AG20443 (cell line): ENCODE measurements around the gene UFSP2.

ENCODE experiments used
- DNase-seq: peaks from one replicate; pipeline ENCODE4 v3.0.0; 2012; ENCODE audit warnings: low spot score, mixed read lengths

Gene UFSP2

DNA sequence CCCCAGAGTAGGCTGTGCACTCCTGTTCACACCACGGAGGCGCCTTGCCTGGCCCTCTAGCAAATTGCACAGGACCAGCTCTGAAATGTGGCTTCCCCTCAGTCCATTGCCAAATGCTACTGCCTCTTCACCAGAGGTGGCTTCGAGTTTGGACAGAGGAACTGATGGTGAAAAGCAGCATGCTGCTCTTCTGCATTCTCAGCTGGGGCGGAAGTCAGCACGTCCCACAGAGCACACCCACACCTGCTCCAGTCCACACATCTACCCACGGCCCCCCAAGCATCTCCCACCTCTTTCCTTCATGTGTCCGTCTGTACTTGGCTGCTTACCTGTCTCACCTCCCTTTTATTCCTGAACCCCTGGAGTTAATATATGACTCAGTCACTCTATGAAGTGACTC lies 73.6 kb downstream of the UFSP2 start:
- DNase-seq, result no peak

DNA sequence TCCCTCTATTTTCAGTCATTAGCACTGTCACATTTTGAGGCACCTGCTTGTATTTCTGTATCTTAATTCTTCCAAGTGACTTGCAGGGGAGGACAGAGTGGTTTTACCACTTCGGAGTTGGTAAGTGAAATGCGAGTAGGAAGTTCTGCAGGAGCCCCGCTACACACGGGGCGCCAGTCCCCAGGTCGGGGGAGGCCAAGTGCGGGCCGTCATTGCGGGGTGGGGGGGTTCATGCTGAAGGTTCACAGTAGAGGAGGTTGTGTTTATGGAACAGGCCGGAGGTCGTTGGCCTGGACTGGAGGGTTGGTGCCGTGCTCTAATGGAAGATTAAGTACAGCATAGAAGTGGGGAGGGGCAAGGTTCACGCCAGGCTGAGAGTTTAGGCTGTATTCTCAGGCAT lies 74.1 kb downstream of the UFSP2 start:
- no peak for DNase-seq
